ENCODE results near the gene MICAL2.

Gene MICAL2, protein sequence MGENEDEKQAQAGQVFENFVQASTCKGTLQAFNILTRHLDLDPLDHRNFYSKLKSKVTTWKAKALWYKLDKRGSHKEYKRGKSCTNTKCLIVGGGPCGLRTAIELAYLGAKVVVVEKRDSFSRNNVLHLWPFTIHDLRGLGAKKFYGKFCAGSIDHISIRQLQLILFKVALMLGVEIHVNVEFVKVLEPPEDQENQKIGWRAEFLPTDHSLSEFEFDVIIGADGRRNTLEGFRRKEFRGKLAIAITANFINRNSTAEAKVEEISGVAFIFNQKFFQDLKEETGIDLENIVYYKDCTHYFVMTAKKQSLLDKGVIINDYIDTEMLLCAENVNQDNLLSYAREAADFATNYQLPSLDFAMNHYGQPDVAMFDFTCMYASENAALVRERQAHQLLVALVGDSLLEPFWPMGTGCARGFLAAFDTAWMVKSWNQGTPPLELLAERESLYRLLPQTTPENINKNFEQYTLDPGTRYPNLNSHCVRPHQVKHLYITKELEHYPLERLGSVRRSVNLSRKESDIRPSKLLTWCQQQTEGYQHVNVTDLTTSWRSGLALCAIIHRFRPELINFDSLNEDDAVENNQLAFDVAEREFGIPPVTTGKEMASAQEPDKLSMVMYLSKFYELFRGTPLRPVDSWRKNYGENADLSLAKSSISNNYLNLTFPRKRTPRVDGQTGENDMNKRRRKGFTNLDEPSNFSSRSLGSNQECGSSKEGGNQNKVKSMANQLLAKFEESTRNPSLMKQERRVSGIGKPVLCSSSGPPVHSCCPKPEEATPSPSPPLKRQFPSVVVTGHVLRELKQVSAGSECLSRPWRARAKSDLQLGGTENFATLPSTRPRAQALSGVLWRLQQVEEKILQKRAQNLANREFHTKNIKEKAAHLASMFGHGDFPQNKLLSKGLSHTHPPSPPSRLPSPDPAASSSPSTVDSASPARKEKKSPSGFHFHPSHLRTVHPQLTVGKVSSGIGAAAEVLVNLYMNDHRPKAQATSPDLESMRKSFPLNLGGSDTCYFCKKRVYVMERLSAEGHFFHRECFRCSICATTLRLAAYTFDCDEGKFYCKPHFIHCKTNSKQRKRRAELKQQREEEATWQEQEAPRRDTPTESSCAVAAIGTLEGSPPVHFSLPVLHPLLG

DNA sequence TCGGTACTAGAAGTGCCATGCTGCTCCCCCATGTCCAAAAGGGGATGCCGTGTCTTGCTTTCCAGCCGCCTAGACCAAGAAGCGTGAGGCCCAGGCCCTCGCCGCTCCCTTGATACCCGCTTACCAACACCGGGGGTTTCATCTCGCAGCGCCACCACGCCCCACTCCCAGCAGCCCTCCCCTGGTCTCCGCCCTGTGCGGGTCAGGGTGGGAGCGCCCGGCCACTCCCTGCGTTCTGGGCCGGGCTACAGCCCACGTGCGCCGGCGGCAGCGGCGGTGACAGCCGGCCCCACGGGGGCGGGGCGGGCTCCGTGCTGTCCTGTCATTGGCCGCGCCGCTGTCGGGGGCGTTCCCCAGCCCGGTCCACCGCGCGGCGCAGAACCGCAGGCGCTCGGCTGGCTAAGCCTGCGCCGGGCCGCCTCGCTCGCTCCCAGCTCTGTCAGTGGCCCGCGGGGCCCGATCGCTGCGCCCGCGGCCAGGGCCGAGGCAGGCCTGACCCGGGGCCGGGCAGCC, at the start of gene MICAL2:
Gene MICAL2 (plus strand): TSS at position 390 of the 513 bp plus-strand sequence. CDS start 51,566 bp downstream, outside the sequence.
- DNase-seq, result peak; percentile 36 to 63

DNA sequence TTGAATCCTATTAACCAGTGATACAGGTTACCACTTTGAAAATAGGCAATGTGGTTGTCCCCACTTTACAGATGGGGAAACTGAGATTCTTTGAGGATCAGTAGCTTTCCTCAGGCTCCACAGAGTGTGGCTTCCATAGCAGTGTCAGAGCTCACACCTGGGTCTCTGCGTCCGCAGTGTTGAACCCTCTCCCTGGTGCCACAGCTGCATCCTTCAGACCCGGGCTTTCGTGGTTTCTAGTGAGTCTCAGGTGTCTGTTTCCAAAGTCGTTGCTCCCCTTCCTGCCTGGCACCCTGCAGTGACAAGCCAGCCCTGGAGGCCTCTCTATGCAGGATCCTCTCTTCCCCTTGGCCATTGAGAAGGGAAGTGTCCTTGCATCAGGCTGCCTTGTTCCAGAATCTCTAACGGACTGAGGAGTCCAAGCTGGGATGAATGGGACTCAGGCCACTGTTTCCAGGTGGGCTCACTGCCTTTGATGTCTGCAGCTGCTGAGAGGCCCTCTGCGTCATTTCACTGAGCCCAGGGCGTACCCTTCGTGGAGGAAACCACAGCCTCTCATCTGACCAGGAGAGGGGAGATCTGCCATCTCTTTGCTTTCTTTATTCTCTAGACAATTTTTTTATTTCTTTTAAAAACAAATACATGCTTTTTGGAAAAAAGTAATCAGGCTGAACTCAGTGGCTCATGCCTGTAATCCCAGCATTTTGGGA, 48.4 kb upstream of the MICAL2 start:
- DNase-seq, result no peak

DNA sequence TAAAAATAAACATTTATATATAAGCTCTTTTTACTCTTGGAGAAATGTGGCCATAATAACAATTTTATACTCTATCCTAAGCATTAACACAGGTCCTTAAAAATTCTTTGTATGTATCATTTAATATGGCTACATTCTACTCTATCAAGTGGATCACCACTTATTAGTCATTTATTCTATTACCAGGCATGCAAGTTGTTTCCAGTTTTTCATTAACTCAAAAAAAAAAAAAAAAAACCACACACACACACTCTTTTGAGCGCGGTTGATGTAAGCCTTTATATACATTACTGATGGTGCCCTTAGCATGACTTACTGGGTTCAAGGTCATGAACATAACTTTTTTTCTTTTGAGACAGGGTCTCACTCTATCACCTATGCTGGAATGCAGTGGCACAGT, 47.1 kb upstream of the MICAL2 start:
- DNase-seq, result no peak

DNA sequence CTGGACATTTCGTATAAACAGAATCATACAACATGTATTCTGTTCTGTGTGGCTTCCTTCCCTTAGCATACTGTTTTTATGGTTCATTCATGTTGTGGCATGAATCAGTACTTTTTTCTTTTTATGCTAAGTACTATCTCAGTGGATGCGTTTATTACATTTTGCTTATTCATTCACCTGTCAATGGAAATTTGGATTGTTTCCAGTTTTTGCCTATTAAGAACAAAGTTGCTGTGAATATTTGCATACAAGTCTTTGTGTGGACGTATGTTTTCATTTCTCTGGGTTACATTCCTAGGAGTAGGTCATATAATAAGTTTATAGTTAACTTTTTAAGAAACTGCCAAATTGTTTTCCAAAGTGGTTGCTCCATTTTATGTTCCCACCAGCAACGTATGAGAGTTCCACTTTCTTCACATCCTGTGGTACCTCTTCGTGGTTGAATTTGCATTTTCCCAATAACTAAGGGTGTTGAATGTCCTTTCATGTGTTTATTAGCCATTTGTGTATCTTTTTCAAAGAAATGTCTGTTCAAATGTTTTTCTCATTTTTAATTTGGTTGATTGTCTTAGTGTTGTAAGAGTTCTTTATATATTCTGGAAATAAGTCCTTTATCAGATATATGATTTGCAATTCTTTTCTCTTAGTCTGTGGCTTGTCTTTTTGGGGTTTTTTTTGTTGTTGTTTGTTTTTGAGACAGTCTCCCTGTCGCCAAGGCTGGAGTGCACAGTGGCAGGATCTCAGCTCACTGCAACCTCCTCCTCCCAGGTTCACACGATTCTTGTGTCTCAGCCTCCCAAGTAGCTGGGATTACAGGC, 46.0 kb upstream of the MICAL2 start:
- DNase-seq, result no peak

DNA sequence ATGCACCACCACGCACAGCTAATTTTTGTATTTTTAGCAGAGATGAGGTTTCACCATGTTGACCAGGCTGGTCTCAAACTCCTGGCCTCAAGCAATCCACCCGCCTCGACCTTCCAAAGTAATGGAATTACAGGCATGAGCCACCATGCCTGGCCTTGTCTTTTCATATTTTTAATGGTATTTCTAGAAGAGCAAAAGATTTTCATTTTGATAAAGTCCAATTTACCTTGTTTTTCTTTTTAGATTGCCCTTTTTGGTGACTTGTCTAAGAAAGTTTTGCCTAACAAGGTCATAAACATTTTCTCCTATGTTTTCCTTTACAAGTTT, 45.5 kb upstream of the MICAL2 start:
- no peak for DNase-seq

DNA sequence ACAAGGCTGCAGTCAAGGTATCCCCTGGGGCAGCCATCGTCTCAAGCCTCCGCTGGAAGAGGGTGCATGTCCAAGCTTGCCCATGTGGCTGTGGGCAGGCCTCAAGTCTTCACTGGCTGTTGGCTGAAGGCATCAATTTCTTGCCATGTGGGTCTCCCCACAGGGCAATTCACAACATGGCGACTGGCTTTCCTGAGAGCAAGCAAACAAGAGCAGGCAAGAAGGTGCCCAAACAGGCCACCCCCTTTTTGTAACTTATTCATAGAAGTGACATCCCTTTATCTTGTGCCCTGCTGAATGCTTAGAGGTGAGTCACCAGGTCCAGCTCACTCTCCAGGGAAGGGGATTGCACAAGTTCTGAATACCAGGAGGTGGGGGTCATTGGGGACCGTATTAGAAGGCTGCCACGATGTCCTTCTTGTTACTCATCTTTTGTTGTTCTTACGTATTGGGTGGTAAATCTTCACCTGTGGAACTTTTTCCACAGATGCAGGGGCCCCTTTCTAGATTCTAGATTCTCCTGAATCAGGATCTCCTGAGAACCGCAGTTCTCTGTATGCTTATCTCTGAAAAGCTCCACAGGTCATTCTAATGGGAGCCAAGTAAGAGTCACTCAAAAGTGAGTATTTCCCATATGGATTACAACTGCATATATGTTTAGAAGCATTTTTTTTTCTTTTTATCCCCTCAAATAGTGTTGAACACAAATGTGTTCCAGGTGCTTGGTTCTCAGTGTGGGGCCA, 44.2 kb upstream of the MICAL2 start:
- DNase-seq, result no peak

DNA sequence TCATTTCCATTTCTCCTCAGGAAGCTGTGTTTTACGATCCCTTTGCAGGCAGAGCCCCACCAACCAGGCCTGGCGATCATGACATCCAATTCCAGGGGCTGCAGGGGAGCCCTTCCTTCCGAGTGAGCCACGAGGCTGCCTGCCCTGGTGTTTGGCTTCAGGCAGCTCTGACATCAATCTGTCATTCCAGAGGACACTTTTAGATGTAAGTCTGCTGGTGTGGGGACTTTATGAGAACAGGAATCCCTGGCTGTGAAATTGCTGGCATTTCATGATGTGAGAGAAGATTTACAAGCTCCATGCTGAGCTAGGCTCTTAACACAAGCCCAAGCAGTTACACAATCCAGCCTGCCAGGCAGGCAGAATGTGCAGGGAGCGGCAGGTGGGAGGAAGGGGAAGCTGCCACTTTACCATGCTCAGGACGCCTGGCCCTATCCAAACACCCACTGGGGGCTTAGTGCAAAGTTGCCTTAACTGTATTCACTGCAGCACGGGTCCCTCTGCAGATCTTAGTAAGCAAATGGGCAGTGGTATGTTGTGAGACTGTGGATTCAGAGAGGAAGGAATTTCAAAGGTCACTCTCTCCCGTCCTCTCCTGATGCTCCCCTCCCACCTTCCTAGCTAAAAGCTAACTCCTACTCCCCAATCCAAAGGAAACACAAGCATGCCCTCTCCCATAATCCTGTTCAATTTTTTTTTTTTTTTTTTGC, 43.4 kb upstream of the MICAL2 start:
- DNase-seq, result no peak

DNA sequence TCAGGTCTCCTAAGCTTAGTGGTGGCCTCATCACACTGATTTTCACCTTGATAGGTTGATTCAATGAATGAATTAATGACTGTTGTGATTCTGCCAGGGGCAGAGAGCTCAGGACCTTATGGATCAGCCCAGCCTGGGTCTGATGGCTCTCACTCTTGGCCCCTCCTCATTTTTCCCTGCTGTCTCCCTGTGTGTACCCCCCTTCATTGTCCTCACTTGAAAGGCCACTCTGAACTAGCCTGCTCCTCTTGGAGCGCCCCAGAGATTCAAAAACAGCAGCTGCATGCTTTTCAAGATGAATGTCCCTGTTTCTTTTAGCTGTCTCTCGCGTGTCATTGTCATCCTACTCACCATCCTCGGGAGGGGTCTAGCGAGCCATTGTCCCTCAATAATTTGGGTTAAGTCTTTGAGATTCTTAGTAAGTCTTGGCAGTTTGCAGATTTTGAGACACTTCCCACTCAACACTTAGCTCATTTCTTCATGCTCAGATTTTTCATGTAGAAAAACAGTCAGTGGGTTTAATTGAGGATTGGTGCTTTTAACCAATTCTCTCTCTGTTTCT, 42.5 kb upstream of the MICAL2 start:
- DNase-seq, result no peak

DNA sequence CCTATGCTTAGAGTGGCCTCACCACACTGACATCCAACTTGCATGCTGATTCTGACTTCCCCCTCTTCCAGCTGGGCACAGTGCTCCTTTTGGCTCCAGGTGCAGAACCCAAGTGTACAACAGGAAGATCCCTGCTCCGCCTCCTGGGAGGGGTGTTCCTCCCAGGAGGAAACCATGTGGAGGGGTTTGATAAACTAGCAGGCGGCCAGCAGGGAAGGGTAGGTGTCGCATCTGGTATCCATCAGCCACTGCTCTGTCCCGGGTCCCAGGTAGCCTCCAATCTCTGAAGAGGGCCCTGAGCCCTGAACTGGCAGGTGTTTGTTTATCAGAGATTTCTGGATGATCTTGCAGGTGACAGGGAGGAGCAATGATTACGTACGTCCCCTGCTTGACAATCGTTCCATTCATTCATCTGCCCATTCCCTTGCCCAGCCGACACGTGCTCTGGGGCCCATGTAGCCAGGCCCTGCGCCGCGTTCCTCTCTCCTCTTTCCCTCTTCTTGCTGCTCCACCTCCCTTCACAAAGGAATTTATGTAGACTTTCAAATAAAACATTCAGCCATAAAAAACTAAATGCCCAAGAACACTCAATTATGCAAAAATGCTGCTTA, 41.2 kb upstream of the MICAL2 start:
- no peak for DNase-seq

DNA sequence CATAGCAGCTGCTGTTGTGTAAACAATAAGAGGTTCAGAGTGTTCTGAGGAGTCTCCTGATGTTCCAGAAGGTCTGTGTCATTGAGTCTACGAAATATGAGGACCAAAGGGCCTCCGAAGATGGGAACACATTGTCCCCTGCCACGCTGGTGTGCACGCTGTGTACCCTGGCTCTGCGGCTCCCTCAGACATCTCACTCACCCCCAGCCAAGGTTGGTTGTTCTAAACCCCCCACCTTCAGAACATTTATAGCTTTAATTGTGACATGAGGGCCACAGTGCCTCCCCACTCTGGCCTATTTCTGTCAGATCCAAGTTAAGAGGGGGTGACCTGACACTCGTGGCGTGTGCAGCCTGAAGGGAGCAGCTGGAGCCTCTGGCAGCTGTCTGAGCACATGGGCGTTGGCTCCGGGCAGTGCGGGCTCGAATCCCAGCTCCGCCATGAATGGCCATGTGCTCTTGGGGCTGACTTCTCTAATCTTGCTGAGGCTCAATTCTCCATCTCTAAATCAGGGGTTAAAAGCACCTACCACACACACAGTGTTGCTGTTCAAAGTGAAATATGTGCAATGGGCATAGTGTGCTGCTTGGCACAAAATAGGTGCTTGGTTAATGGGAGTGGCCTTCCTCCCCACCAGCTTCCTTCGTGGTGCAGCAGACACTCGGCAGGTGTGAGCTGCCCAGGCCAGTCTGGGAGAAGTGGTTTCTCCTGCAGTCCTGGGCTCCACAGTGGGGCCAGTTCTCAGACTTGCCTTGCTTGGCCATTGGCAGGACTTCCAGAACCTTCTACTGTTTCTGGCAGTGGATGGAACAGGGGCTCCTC, 39.7 kb upstream of the MICAL2 start:
- DNase-seq, result no peak

DNA sequence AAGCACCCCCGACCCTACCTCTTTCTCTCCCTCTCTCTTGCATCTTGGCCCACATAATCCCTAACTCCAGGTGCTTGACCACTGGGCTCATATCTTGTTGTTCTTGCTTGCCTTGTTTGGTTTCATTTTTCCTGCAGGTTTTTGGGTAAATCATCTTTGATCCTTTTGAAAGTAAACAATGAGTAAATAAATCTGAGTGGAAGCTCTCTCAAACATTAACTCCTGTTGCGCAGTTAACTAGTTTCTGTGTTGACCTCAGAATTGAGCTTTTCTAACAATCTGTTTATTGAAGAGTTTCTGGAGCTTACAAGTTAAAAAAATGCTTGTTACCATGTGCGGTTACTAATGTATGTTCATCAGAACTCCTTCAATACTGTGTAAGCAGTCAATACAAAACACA, 38.8 kb upstream of the MICAL2 start:
- no peak for DNase-seq

DNA sequence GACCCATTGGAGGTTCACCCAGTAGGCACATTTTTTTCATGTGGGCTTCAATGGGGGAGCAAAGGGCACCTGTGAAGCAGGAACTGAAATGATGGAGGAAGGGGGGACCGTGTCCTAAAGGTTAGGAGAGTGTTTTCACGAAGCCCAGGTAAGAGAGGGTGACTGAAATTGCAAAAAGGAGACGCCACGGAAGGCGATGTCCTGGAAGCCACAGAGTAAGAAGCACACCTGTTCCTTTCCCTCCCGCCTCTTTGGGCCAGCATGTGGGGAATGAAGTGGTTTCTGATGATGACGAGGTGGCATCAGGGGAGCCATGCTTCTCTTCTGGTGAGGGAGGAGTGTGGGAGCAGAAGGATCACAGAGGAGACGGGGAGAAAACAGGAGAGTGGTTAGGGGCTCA, 37.0 kb upstream of the MICAL2 start:
- no peak for DNase-seq

DNA sequence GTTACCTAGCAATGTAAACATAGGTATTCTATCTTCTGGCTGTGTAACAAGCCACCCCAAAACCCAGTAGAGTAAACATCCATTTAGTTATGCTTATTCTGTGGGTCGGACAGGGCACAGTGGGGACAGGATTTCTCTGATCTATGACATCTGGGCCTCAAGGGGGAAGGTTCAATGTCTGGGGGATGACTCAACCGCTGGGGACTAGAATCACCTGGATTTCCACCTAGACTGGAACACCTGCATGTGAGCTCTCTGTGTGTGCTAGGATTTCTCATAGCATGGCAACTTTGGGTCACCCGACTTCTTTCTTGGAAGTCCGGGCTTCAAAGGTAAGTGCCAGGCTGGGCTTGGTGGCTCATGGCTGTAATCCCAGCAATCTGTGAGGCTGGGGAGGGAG, 36.5 kb upstream of the MICAL2 start:
- DNase-seq, result no peak

DNA sequence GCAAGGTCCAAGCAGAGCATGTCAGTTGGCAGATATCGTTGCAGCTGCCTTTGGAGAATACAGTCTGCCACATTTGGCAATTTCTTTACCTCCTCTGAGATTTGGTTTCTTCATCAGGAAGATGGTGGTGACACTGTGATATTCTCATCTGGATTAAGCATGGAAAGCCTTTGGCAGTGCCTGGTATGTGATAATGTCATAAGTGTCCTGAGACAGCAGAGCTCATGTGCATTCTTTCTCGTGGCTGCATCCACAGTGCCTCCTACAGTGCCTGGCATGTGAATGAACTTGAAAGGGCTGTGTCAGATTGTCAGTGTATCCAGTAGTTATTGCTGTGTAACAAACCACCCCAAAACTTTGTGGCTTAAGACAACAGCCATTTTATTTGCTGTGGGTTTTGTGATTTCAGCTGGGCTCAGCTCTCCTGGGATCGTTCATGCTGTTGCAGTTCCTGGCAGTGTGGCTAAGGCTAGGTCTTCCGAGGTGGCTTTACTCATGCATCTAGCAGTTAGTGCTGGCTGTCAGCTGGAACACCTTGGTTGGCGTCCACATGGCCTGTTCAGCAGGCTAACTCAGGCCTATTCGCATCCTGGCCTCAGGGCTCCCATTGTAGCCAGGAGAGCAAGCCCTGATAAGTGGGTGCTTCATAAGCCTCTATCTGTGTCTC, 35.7 kb upstream of the MICAL2 start:
- no peak for DNase-seq

DNA sequence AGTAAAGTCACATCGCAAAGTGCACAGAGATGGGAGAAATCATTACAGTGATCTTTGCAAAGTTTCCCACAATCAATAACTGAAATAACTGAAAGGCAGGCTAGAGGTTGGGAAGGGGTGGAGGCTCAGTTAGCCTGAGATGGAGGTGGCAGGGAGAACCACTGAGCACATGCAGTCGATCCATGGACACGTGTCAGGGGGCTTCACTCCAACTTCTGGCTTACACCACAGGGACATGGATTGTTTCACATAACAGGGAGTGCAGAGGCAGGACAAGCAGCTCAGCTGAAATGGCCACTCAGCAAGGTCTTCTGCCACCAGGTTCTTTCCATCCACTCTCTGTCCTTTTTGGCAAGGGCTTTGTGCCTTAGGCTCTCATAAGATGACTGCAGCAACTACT, 35.1 kb upstream of the MICAL2 start:
- no peak for DNase-seq

DNA sequence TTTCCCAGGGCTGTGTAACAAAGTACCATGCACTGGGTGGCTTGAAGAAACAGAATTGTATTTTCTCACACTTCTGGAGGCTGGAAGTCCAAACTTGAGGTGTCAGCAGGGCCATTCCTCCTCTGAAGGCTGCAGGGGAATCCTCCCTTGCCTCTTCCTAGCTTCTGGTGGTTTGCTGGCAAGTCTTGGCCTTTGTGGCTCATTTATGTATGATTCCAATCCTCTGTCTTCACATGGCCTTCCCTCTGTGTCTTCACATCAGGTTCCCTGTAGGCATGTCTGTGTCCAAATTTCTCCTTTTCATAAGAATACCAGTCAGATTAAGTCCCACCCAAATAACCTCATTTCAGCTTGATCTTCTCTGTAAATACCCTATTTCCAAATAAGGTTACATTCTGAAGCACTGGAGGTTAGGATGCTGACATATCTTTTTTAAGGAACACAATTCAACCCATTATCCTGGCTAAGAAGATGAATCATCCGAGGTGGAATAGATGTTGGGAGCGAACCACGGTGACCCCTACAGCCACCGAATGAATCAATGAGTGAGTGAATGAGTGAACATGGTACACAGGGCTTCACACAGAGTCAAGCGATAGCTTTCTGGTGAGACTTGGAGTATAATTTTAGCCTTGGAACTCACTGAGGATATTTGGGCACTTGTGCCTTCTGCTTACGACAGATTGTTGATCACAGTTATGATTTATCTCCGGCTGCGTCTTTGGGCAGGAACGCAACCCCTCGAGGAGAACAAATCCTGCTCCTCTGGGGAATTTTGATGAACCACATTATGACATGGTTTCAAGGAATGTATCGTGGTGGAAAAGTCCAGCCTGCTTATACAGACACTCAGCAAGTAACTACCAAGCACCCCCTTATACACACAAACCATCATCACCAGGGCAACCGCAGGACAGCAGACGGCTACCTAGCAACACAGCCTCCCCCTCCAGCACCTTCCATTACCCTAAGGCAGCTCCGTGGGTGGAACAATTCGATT, 34.3 kb upstream of the MICAL2 start:
- no peak for DNase-seq

Data from bone marrow (tissue), 2 donors.